IMR-90 (cell line): ENCODE measurements around the gene TPM3. TPM values are rescaled to one million over a fixed set of nuclear protein-coding genes. Genes with fewer than 3 reads are reported as not detected.

Experiments
- ATAC-seq: fragments of 200-7000 bp; cut with Tn5 transposase; 2 replicates; pipeline ENCODE4 v1.9.1; 2020; ENCODE audit warnings: low read depth, mild to moderate bottlenecking, moderate library complexity
- BruUV-seq: library from RNA; stranded (reverse); fragments of 400-500 nt; replicated peaks from 2 replicates; lab custom pipeline; 2021; lab: Mats Ljungman, UMichigan
- CTCF ChIA-PET: fragments of 300-600 bp; formaldehyde crosslinking; extraction: SDS; loops from one replicate; lab custom pipeline; 2021; ENCODE audit warnings: antibody characterized with exemption; lab: Yijun Ruan, JAX
- POLR2A ChIA-PET: fragments of 300-600 bp; sonication (Branson Sonifier 250); formaldehyde crosslinking; loops from one replicate; lab custom pipeline; 2022; ENCODE audit warnings: antibody characterized with exemption; ENCODE audit not compliant: unreplicated experiment; lab: Charles Lee
- DNase-seq: peaks from one replicate; pipeline ENCODE4 v3.0.0; 2013
- H2AFZ ChIP-seq: replicated peaks from 2 replicates; pipeline ENCODE3; 2013; ENCODE audit warnings: low read length, mild to moderate bottlenecking; ENCODE audit not compliant: poor library complexity
- H2AK5ac ChIP-seq: 2 replicates; pipeline ENCODE4 v1.6.1; 2013; ENCODE audit warnings: low read depth, low read length, inconsistent platforms
- H2AK9ac ChIP-seq: replicated peaks from 2 replicates; pipeline ENCODE3; 2013; ENCODE audit warnings: mild to moderate bottlenecking, low read depth, low read length, moderate library complexity; ENCODE audit not compliant: poor library complexity
- H2BK120ac ChIP-seq: 2 replicates; pipeline ENCODE4 v1.6.1; 2013; ENCODE audit warnings: low read depth, low read length, inconsistent platforms
- H2BK15ac ChIP-seq: 3 replicates; pipeline ENCODE4 v1.6.1; 2013; ENCODE audit warnings: low read depth, low read length, inconsistent platforms
- H2BK20ac ChIP-seq: 2 replicates; pipeline ENCODE4 v1.6.1; 2013; ENCODE audit warnings: low read depth, mild to moderate bottlenecking, inconsistent platforms, low read length, moderate library complexity
- H2BK5ac ChIP-seq: 2 replicates; pipeline ENCODE4 v1.6.1; 2013; ENCODE audit warnings: mild to moderate bottlenecking, low read depth, low read length, inconsistent platforms; ENCODE audit not compliant: poor library complexity, severe bottlenecking
- H3K14ac ChIP-seq: replicated peaks from 2 replicates; pipeline ENCODE4 v1.6.1; 2013; ENCODE audit warnings: low read depth, low read length, inconsistent platforms
- H3K18ac ChIP-seq: 2 replicates; pipeline ENCODE4 v1.6.1; 2013; ENCODE audit warnings: low read depth, low read length, control low read depth
- H3K23ac ChIP-seq: 2 replicates; pipeline ENCODE4 v1.6.1; 2013; ENCODE audit warnings: low read depth, low read length, inconsistent platforms
- H3K27ac ChIP-seq: 2 replicates; pipeline ENCODE4 v1.5.1; 2013; ENCODE audit warnings: mild to moderate bottlenecking, control low read depth, low read length; ENCODE audit not compliant: insufficient read depth
- H3K27me3 ChIP-seq: 2 replicates; pipeline ENCODE4 v1.6.1; 2013; ENCODE audit warnings: low read length; ENCODE audit not compliant: control insufficient read depth, insufficient read depth
- H3K36me3 ChIP-seq: 2 replicates; pipeline ENCODE4 v1.6.1; 2013; ENCODE audit warnings: low read length, mixed read lengths; ENCODE audit not compliant: control insufficient read depth, insufficient read depth
- H3K4ac ChIP-seq: 2 replicates; pipeline ENCODE4 v1.6.1; 2013; ENCODE audit warnings: low read depth, low read length, inconsistent platforms
- H3K4me1 ChIP-seq: 2 replicates; pipeline ENCODE4 v1.6.1; 2013; ENCODE audit warnings: low read length, mixed read lengths; ENCODE audit not compliant: control insufficient read depth, insufficient read depth
- H3K4me2 ChIP-seq: 2 replicates; pipeline ENCODE4 v1.6.1; 2013; ENCODE audit warnings: low read depth, mild to moderate bottlenecking, control low read depth, low read length, moderate library complexity
- H3K4me3 ChIP-seq: 2 replicates; pipeline ENCODE4 v1.5.1; 2013; ENCODE audit warnings: low read depth, mild to moderate bottlenecking, control low read depth, low read length, moderate library complexity; ENCODE audit not compliant: insufficient read depth
- H3K56ac ChIP-seq: 2 replicates; pipeline ENCODE4 v1.6.1; 2013; ENCODE audit warnings: low read length, inconsistent platforms; ENCODE audit not compliant: insufficient read depth; ENCODE audit errors: extremely low read depth
- H3K79me1 ChIP-seq, 2 experiments: 2 replicates each; pipeline ENCODE4 v1.6.1; 2013; ENCODE audit warnings: low read length in 2 of 2, inconsistent platforms in 1 of 2, low read depth in 1 of 2
- H3K9ac ChIP-seq: 2 replicates; pipeline ENCODE4 v1.6.1; 2013; ENCODE audit warnings: low read depth, low read length, control low read depth
- H3K9me1 ChIP-seq: 2 replicates; pipeline ENCODE4 v1.6.1; 2013; ENCODE audit warnings: low read length, inconsistent platforms; ENCODE audit not compliant: insufficient read depth
- H3K9me3 ChIP-seq: 2 replicates; pipeline ENCODE4 v1.6.1; 2013; ENCODE audit warnings: low read length; ENCODE audit not compliant: control insufficient read depth, insufficient read depth
- H4K20me1 ChIP-seq: 2 replicates; pipeline ENCODE4 v1.6.1; 2013; ENCODE audit warnings: low read length, inconsistent platforms; ENCODE audit not compliant: insufficient read depth
- H4K5ac ChIP-seq: 2 replicates; pipeline ENCODE4 v1.6.1; 2013; ENCODE audit warnings: mild to moderate bottlenecking, low read depth, low read length, control low read depth
- H4K8ac ChIP-seq, 2 experiments: 2 replicates each; pipeline ENCODE4 v1.6.1; 2013; ENCODE audit warnings: low read depth in 2 of 2, low read length in 2 of 2, control low read depth in 1 of 2, inconsistent platforms in 1 of 2
- H4K91ac ChIP-seq: 2 replicates; pipeline ENCODE4 v1.6.1; 2013; ENCODE audit warnings: low read depth, low read length, inconsistent platforms; ENCODE audit not compliant: insufficient read depth
- BHLHE40 ChIP-seq: fragments of 150-350 bp; IDR thresholded peaks from 2 replicates; pipeline ENCODE4 v1.6.1; 2016; ENCODE audit warnings: mild to moderate bottlenecking, low read depth, low read length
- WGBS, 2 experiments: methylation state at CpG; one replicate each; pipeline versions ENCODE4 v1.1.5 to v1.1.7; 2013; ENCODE audit warnings: missing lambda C conversion rate in 2 of 2; ENCODE audit not compliant: insufficient read length in 1 of 2; ENCODE audit errors: extremely low coverage in 2 of 2; 5-methylcytosine and 5-hydroxymethylcytosine counted together
- dilution Hi-C: fragments of 300-500 bp; cut with HindIII; formaldehyde crosslinking; loops from one replicate; pipeline ENCODE4 v1.14.3; 2018; ENCODE audit warnings: low sequenced_read_pairs; ENCODE audit not compliant: unreplicated experiment
- in situ Hi-C: fragments of 300-500 bp; cut with MboI; formaldehyde crosslinking; loops from 3 replicates; pipeline ENCODE4 v1.14.3; 2019; ENCODE audit warnings: low sequenced_read_pairs, inconsistent platforms, mixed read lengths
- intact Hi-C: fragments of 100-400 bp; cut with micrococcal nuclease; formaldehyde crosslinking; loops from 2 replicates; pipeline ENCODE4 v1.10.0; 2022
- polyA plus RNA-seq, 3 experiments: library from polyadenylated mRNA; depleted of rRNA; stranded (reverse); fragments of >200 nt; gene quantifications; 2 replicates each; pipeline ENCODE4 v1.2.3, GENCODE V29; 2012; ENCODE audit warnings: low replicate concordance in 1 of 3
- total RNA-seq: library from RNA; depleted of rRNA; stranded (reverse); fragments of >200 nt; gene quantifications from 2 replicates; pipeline ENCODE4 v1.2.3, GENCODE V29; 2012

TPM3 gene
- total and polyA plus RNA-seq, 2 of the 4 experiments (the other 2 are of a cell fraction) = 438 to 530 TPM

- Histone ChIP-seq H3K4me3 (no peak overlapping the region), H2BK5ac (no peak overlapping the region), H4K8ac (no peak overlapping the region), H2AK5ac (no peak overlapping the region), H3K9ac (no peak overlapping the region), H3K4me1 (no peaks in the 10 kb centered on the region), H3K4me2 (no peak overlapping the region), H3K27ac (no peak overlapping the region), H4K20me1 (no peaks in the 10 kb centered on the region), H2BK120ac (no peak overlapping the region), H2AK9ac (no peak overlapping the region), H3K36me3 (no peaks in the 10 kb centered on the region), H2BK15ac (no peak overlapping the region), H3K9me3 (no peaks in the 10 kb centered on the region), H3K14ac (no peak overlapping the region), H2AFZ (no peak overlapping the region), H3K27me3 (no peaks in the 10 kb centered on the region), H4K5ac (no peak overlapping the region), H3K56ac (no peak overlapping the region), H3K4ac (no peak overlapping the region), H3K18ac (no peak overlapping the region), H2BK20ac (no peak overlapping the region), H3K23ac (no peak overlapping the region), H4K91ac (no peak overlapping the region), H3K79me1 (no peaks in the 10 kb centered on the region), H3K9me1 (no peaks in the 10 kb centered on the region)
- CTCF ChIA-PET = no interaction called here
- BruUV-seq = no TSS peak
- no peak for ATAC-seq
- in situ Hi-C loops = no loop called here
- WGBS, 2 experiments = no CpG with 5 or more reads among the region's 2 CpGs
- TF ChIP-seq BHLHE40 = no peak
- POLR2A ChIA-PET = no interaction called here
- DNase-seq = no peak
- dilution Hi-C loops = no loop called here
- intact Hi-C loops = no loop called here
These were observed 58.6 kb downstream of the TPM3 start for GRCh38 chr1:154133256-154133655.
